Common myeloid progenitor, CD34-positive (primary cell): ENCODE results near the gene ZXDC. TPM values are rescaled to one million over a fixed set of nuclear protein-coding genes. Genes with fewer than 3 reads are reported as not detected.
A peak's percentile ranks its signal among the peaks of the same experiment; 100 is the strongest.

Source experiments
- CTCF ChIA-PET: fragments of 350-600 bp; sonication (Branson Sonifier 250); formaldehyde crosslinking; loops from one replicate; lab custom pipeline; 2021; ENCODE audit warnings: antibody characterized with exemption; lab: Charles Lee
- POLR2A ChIA-PET: fragments of 350-600 bp; sonication (Branson Sonifier 250); formaldehyde crosslinking; loops from one replicate; lab custom pipeline; 2021; ENCODE audit warnings: antibody characterized with exemption; lab: Charles Lee
- DNase-seq, 3 donors: peaks; one replicate each; pipeline versions ENCODE4 v3.0.0 to v3.0.0-alpha.2; 2013
- H3K27ac ChIP-seq, 2 experiments: 1 replicate in 1 of 2; 2 replicates in 1 of 2; pipeline ENCODE4 v1.7.0; 2013; ENCODE audit warnings: inconsistent platforms in 2 of 2, low read length in 2 of 2, mild to moderate bottlenecking in 2 of 2, low read depth in 1 of 2, moderate library complexity in 1 of 2; ENCODE audit not compliant: severe bottlenecking in 2 of 2, insufficient read depth in 1 of 2, poor library complexity in 1 of 2
- H3K27me3 ChIP-seq, 5 experiments: replicated peaks in 2 of 5; 1 replicate in 3 of 5; 2 replicates in 2 of 5; pipeline versions ENCODE4 v1.6.1 to v1.7.0; 2013; ENCODE audit warnings: low read length in 4 of 5, mild to moderate bottlenecking in 2 of 5, moderate library complexity in 2 of 5, inconsistent platforms in 1 of 5; ENCODE audit not compliant: insufficient read depth in 5 of 5, control insufficient read depth in 4 of 5
- H3K36me3 ChIP-seq, 4 experiments: 1 replicate in 2 of 4; 2 replicates in 2 of 4; pipeline versions ENCODE4 v1.6.1 to v1.7.0; 2013; ENCODE audit warnings: low read length in 3 of 4, control low read depth in 1 of 4, mild to moderate bottlenecking in 1 of 4; ENCODE audit not compliant: control insufficient read depth in 4 of 4, insufficient read depth in 4 of 4
- H3K4me1 ChIP-seq, 4 experiments: 1 replicate in 3 of 4; 2 replicates in 1 of 4; pipeline versions ENCODE4 v1.6.1 to v1.7.1; 2013; ENCODE audit warnings: low read length in 3 of 4, mild to moderate bottlenecking in 3 of 4, control low read depth in 1 of 4, inconsistent platforms in 1 of 4, moderate library complexity in 1 of 4; ENCODE audit not compliant: control insufficient read depth in 4 of 4, insufficient read depth in 4 of 4; ENCODE audit errors: control extremely low read depth in 1 of 4
- H3K4me3 ChIP-seq, 7 experiments: 1 replicate in 4 of 7; 2 replicates in 3 of 7; pipeline versions ENCODE4 v1.5.1 to v1.7.0; 2013; ENCODE audit warnings: mild to moderate bottlenecking in 7 of 7, low read length in 6 of 7, moderate library complexity in 6 of 7, inconsistent platforms in 2 of 7, low read depth in 2 of 7, control low read depth in 1 of 7; ENCODE audit not compliant: insufficient read depth in 4 of 7, control insufficient read depth in 1 of 7; ENCODE audit errors: extremely low read depth in 1 of 7
- H3K9me3 ChIP-seq, 5 experiments: 1 replicate in 4 of 5; 2 replicates in 1 of 5; pipeline versions ENCODE4 v1.6.1 to v1.7.1; 2013; ENCODE audit warnings: low read length in 4 of 5, mild to moderate bottlenecking in 2 of 5, inconsistent platforms in 1 of 5, low read depth in 1 of 5, moderate library complexity in 1 of 5; ENCODE audit not compliant: control insufficient read depth in 4 of 5, insufficient read depth in 2 of 5; ENCODE audit errors: control extremely low read depth in 1 of 5
- WGBS: methylation state at CpG from one replicate; pipeline ENCODE4 v1.1.5; 2013; ENCODE audit not compliant: insufficient coverage; 5-methylcytosine and 5-hydroxymethylcytosine counted together
- polyA plus RNA-seq: library from polyadenylated mRNA; unstranded; fragments of 120-200 nt; gene quantifications from one replicate; pipeline ENCODE4 v1.2.1, GENCODE V29; 2013

Gene ZXDC, protein sequence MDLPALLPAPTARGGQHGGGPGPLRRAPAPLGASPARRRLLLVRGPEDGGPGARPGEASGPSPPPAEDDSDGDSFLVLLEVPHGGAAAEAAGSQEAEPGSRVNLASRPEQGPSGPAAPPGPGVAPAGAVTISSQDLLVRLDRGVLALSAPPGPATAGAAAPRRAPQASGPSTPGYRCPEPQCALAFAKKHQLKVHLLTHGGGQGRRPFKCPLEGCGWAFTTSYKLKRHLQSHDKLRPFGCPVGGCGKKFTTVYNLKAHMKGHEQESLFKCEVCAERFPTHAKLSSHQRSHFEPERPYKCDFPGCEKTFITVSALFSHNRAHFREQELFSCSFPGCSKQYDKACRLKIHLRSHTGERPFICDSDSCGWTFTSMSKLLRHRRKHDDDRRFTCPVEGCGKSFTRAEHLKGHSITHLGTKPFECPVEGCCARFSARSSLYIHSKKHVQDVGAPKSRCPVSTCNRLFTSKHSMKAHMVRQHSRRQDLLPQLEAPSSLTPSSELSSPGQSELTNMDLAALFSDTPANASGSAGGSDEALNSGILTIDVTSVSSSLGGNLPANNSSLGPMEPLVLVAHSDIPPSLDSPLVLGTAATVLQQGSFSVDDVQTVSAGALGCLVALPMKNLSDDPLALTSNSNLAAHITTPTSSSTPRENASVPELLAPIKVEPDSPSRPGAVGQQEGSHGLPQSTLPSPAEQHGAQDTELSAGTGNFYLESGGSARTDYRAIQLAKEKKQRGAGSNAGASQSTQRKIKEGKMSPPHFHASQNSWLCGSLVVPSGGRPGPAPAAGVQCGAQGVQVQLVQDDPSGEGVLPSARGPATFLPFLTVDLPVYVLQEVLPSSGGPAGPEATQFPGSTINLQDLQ
- 34.8 TPM for polyA plus RNA-seq

DNA sequence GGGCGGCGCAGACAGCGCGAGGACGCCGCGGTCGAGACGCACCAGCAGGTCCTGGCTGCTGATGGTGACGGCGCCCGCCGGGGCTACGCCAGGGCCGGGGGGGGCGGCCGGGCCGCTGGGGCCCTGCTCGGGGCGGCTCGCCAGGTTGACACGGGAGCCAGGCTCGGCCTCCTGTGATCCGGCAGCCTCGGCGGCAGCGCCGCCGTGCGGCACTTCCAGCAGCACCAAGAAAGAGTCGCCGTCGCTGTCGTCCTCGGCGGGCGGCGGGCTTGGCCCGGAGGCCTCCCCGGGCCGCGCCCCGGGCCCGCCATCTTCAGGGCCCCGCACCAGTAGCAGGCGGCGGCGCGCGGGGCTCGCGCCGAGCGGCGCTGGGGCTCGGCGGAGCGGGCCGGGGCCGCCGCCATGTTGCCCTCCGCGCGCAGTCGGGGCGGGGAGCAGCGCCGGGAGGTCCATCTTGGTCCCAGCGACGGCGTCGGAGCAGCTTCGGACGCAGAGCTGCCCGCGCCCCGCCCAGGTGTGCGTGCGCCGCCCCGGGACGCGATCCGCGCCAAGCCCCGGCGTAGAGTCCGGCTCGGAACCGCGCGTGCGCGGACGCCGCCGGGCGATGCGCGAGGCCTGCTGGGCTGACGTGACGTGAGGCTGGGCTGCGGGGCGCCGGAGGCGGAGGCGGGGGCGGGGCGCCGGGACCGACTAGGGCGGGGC, at the start of gene ZXDC:
ZXDC (minus strand) TSS at position 479 of the 702 bp plus-strand sequence; CDS start at position 453, 26 bp downstream.
- DNase-seq = peak; percentile 88 to 92 (median 92)
- CTCF ChIA-PET = interaction anchor here (1.1 to 4.2 kb wide), 6 partner anchors 9 to 342 kb away, joined by 3 to 14 read pairs (median 4); partner anchors contain the start of gene CHST13
- Histone ChIP-seq H3K27ac (peak within 1 kb of the TSS; percentile 50 to 73), H3K36me3 (peaks cover 3 to 12% (median 9%) of the 10 kb centered on the region in 4 experiments), H3K4me1 (peaks cover 25 to 44% (median 43%) of the 10 kb centered on the region in 4 experiments), H3K27me3 (no peaks in the 10 kb centered on the region), H3K9me3 (no peaks in the 10 kb centered on the region), H3K4me3 (peak within 1 kb of the TSS; percentile 54 to 89 (median 77))
- 0% methylated on average over 68 of the region's 112 CpGs for WGBS
- POLR2A ChIA-PET = interaction anchor here (0.6 kb wide), 1 partner anchor 178 kb away, joined by 4 read pairs; no protein-coding TSS in a partner anchor

DNA sequence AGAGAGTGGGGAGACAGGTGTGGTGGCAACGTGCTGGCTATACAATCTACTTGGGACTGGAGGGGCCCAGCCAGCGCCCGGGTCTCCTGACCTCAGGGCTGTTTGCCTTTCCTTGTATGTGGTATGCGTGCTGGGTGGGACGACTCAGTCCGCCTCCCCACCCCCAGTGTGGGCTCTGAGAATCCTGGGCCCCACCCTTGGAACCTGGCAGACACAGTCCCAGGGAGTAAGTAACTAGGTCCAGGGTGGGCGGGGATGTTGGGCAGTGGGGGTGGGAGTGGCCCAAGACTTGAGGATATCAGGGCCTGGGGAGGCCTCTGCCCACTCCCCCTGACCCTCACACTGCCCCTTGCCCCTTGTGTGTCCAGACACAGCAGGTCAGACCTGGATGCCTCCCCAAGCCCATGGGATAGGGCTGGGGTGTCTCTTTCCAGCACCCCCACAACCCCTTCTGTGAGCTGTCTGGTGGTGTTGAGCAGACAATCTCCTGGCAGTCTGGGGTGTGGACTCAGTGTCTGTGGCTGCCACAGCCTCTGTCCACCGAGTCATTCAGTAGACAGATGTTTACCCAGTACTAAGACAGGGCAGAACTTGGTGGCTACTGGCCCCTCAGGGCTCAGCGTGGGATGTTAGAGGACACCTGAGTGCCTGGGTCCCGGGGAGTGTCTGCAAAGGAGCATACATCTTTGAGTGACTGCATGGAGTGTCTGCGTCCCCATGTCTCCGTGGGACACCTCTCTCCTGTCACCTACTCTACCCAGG, 49.6 kb upstream of the ZXDC start:
- POLR2A ChIA-PET = no interaction called here
- Histone ChIP-seq H3K27me3 (no peaks in the 10 kb centered on the region), H3K4me1 (peaks cover 4 to 77% (median 75%) of the 10 kb centered on the region in 4 experiments), H3K36me3 (no peaks in the 10 kb centered on the region), H3K9me3 (no peaks in the 10 kb centered on the region), H3K27ac (peak overlapping the region in 1 of 2 experiments; percentile 15), H3K4me3 (peak overlapping the region in 6 of 7 experiments; percentile 49 to 86 (median 70))
- no peak for DNase-seq
- CTCF ChIA-PET = interaction anchor here (0.7 to 3.7 kb wide), 5 partner anchors 25 to 131 kb away, joined by 3 to 36 read pairs (median 4); no protein-coding TSS in a partner anchor
- 76% methylated on average over 8 of the region's 12 CpGs for WGBS

DNA sequence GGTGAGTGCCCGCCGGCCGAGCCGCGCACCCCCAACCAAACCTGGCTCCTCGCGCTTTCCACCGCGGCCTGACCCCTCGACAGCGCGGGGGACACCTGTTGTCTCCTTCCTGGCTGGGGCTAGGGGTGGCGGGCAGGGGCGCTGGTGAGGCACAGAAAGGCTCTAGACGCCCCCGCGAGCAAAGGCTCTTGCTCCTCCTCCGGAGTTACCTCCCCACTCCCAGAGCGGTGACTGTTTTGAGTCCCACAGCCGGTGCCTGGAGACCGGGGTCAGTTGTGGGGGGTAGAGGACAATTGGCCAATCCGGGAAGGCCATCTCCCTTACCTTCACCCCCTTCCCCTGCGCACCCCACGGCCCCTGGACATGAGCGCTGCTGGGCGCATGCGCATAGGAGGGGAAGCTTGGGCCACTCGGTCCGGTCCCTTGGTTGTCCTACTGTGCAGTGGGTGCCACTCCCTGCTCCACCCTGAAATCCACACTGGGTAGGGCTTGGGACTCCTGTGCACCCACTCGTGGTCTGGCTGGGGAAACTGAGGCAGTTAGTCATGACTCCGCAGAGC, 48.8 kb upstream of the ZXDC start:
- CTCF ChIA-PET = interaction anchor here (2.6 to 3.7 kb wide), 2 partner anchors 13 to 87 kb away, joined by 12 to 36 read pairs; no protein-coding TSS in a partner anchor
- DNase-seq = peak; percentile 50 to 81 (median 62)
- Histone ChIP-seq H3K4me1 (peaks cover 4 to 70% (median 67%) of the 10 kb centered on the region in 4 experiments), H3K9me3 (no peaks in the 10 kb centered on the region), H3K27me3 (no peaks in the 10 kb centered on the region), H3K27ac (peak overlapping the region; percentile 15 to 22), H3K36me3 (no peaks in the 10 kb centered on the region), H3K4me3 (peak overlapping the region; percentile 49 to 86 (median 67))
- POLR2A ChIA-PET = interaction anchor here (1.2 kb wide), 1 partner anchor 16 kb away, joined by 5 read pairs; no protein-coding TSS in a partner anchor
- 0% methylated on average over 20 of the region's 31 CpGs for WGBS

DNA sequence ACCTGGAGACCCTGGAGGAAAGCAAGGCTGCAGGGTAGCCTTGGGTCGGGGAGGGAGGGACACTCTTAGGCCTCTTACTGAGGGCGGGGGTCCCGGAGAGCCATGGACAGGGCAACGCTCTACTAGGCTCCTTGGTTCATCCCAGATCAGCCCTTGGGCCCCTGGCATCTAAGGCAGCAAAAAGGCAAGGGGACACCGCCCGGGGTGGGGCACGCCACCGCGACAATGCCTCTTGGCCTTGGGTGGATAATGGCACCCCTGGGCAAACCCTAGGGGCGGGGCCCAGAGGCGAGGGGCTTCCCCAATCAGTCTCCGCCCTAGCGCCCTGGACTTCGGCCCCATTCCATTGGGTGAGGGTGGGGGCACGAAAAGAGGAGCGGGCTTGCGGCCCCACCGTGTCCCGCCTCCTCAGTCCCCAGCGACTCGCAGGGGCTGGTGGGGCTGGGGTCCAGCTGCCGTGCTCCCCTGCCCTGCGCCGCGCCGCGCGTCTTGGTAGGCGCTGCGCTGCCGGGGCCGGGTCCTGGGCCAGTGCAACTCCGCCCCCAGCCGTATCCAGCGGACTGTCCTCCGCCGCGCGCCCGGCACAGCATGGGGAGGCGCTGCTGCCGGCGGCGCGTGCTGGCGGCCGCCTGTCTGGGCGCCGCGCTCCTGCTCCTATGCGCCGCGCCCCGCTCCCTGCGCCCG, 48.2 kb upstream of the ZXDC start, which contains the start of gene CHST13:
CHST13 (plus strand) TSS at position 411 of the 684 bp plus-strand sequence; CDS start at position 589, 178 bp downstream.
- Histone ChIP-seq H3K4me1 (peaks cover 4 to 67% (median 61%) of the 10 kb centered on the region in 4 experiments), H3K36me3 (no peaks in the 10 kb centered on the region), H3K27me3 (no peaks in the 10 kb centered on the region), H3K9me3 (no peaks in the 10 kb centered on the region), H3K4me3 (peak within 1 kb of the TSS; percentile 49 to 86 (median 67)), H3K27ac (peak within 1 kb of the TSS; percentile 15 to 47)
- ChIA-PET CTCF (interaction anchor here (0.6 to 3.7 kb wide), 19 partner anchors 9 to 931 kb away, joined by 3 to 36 read pairs (median 4); partner anchors contain the start of genes C3orf22 and ZXDC), POLR2A (interaction anchor here (1.2 kb wide), 1 partner anchor 17 kb away, joined by 5 read pairs; no protein-coding TSS in a partner anchor)
- peak; percentile 55 to 81 (median 68) for DNase-seq
- 4% methylated on average over 39 of the region's 56 CpGs for WGBS

DNA sequence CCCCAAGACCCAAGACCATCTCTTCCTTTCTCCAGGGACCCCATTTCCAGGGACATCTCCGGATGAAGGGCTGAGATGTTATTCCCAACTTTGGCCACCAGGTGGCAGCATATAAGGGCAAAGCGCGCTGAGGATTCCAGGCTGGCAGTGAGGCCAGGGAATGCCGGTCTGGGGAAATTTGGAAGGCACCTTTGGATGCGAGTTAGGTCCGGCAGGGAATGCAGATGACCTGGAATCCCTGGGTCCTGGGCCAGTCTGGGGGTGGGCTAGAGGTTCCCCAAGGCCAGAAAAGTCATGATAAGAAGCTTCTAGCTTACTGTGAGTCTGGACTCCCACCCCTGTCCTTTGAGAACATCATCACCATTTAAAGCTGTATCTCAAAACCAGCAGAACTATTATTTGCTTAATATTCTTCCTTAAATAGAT, 46.7 kb upstream of the ZXDC start:
- H3K4me3 ChIP-seq = peak overlapping the region in 3 of 7 experiments; percentile 29 to 52 (median 47)
- H3K27me3 ChIP-seq = no peaks in the 10 kb centered on the region
- CTCF ChIA-PET = interaction anchor here (0.6 to 3.7 kb wide), 25 partner anchors 9 to 1394 kb away, joined by 3 to 36 read pairs (median 5); partner anchors contain the start of genes C3orf22 and ZXDC
- no peak overlapping the region for H3K27ac ChIP-seq
- H3K36me3 ChIP-seq = no peaks in the 10 kb centered on the region
- WGBS = 0% methylated on average over 6 of the region's 6 CpGs
- POLR2A ChIA-PET = interaction anchor here (0.6 kb wide), 1 partner anchor 8 kb away, joined by 4 read pairs; no protein-coding TSS in a partner anchor
- no peaks in the 10 kb centered on the region for H3K9me3 ChIP-seq
- peak in 2 of 3 donors; percentile 42 to 51 for DNase-seq
- H3K4me1 ChIP-seq = peaks cover 0 to 54% (median 47%) of the 10 kb centered on the region in 4 experiments
